DMS153 treated with DMSO at 0.1 percent for 48 hours (cell line): ENCODE data around the gene ARID1B.

ENCODE experiments used
- DNase-seq: peaks from one replicate; lab custom pipeline; 2025; ENCODE audit not compliant: unreplicated experiment; lab: John Stamatoyannopoulos, UW

Gene ARID1B

GRCh38 chr6:157091243-157091642, 314.1 kb downstream of the ARID1B start:
- DNase-seq = no peak

GRCh38 chr6:157091856-157092460, 314.8 kb downstream of the ARID1B start:
- DNase-seq = no peak

GRCh38 chr6:157092736-157093135, 315.6 kb downstream of the ARID1B start:
- DNase-seq = no peak

- DNase-seq = no peak
Observed at GRCh38 chr6:157093536-157093935, 316.4 kb downstream of the ARID1B start.

- DNase-seq = no peak
Observed at GRCh38 chr6:157094038-157094437, 316.9 kb downstream of the ARID1B start.

GRCh38 chr6:157095084-157095483, 317.9 kb downstream of the ARID1B start:
- no peak for DNase-seq

- DNase-seq = no peak
Observed at GRCh38 chr6:157095569-157095968, 318.4 kb downstream of the ARID1B start.

GRCh38 chr6:157096105-157096504, 318.9 kb downstream of the ARID1B start:
- DNase-seq = no peak

- DNase-seq = no peak
Observed at GRCh38 chr6:157096522-157096921, 319.3 kb downstream of the ARID1B start.

GRCh38 chr6:157097255-157097955, 320.2 kb downstream of the ARID1B start:
- no peak for DNase-seq

- DNase-seq = no peak
Observed at GRCh38 chr6:157098999-157099398, 321.8 kb downstream of the ARID1B start.

GRCh38 chr6:157099912-157100593, 322.9 kb downstream of the ARID1B start:
- no peak for DNase-seq

- no peak for DNase-seq
Observed at GRCh38 chr6:157101166-157101565, 324.0 kb downstream of the ARID1B start.

- no peak for DNase-seq
Observed at GRCh38 chr6:157104803-157105202, 327.6 kb downstream of the ARID1B start.

GRCh38 chr6:157106487-157106886, 329.3 kb downstream of the ARID1B start:
- DNase-seq = no peak

- DNase-seq = no peak
Observed at GRCh38 chr6:157107571-157107914, 330.4 kb downstream of the ARID1B start.

- DNase-seq = no peak
Observed at GRCh38 chr6:157107915-157108651, 330.9 kb downstream of the ARID1B start.

- no peak for DNase-seq
Observed at GRCh38 chr6:157108923-157109322, 331.7 kb downstream of the ARID1B start.

GRCh38 chr6:157110607-157111006, 333.4 kb downstream of the ARID1B start:
- no peak for DNase-seq

- DNase-seq = no peak
Observed at GRCh38 chr6:157113389-157113788, 336.2 kb downstream of the ARID1B start.

GRCh38 chr6:157116426-157116825, 339.2 kb downstream of the ARID1B start:
- DNase-seq = no peak
